Measurements from ENCODE around the gene IRF9.

Gene IRF9

GRCh38 chr14:24184104-24184970 lies 23.3 kb downstream of the IRF9 start:
- Mint-ChIP-seq H3K27me3 (no peaks in the 10 kb centered on the region), H3K9me3 (no peaks in the 10 kb centered on the region), H3K27ac (no peak overlapping the region), H3K36me3 (ENCODE audit: low read depth) (peaks cover 95% of the 10 kb centered on the region), H3K4me1 (ENCODE audit: low read depth) (peaks cover 29% of the 10 kb centered on the region), H3K4me3 (no peak overlapping the region)
- no peak for DNase-seq

DNA sequence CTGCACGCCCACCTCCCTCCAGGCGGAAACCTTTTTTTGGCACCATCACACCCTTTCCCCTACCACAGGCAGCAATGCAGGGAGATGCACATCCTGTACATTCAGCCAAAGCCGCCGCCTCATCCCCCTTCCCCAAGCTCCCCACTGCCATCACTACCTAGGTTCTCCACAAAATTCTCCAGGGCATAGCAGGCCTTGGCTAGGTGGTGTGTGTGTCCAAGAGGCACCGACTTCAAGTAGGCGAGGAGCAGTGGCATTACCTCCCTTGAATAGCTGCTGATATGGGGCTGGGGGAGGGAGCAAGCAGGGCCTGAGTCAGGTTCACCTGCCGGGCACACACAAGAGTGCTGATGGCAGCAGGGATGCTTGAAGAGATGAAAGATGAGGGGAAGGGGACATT lies 24.0 kb downstream of the IRF9 start:
- Mint-ChIP-seq H3K9me3 (no peaks in the 10 kb centered on the region), H3K27ac (peak overlapping the region; percentile 71), H3K27me3 (no peaks in the 10 kb centered on the region), H3K4me3 (no peak overlapping the region), H3K4me1 (ENCODE audit: low read depth) (peaks cover 33% of the 10 kb centered on the region), H3K36me3 (ENCODE audit: low read depth) (peaks cover 94% of the 10 kb centered on the region)
- no peak for DNase-seq

DNA sequence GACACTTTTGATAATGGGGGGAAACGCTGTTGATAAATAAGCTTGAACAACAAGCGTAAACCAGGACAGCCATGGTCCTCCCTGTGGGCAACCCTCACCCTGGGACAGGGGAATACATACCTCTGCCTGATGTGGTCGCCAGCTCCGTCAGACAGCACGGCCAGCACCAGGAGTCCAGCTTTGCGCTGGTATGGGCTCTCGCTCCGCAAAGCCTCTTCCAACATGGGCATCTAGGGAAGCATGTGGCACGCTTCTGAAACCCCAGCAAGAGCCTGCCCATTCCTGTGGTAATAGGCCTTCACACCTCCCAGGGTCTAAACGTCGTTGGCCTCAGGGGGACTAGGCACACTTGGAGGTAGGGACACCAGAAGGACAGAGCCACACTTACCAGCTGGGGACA lies 24.7 kb downstream of the IRF9 start:
- no peaks in the 10 kb centered on the region for H3K9me3 Mint-ChIP-seq
- H3K4me3 Mint-ChIP-seq, result no peak overlapping the region
- H3K27me3 Mint-ChIP-seq, result no peaks in the 10 kb centered on the region
- DNase-seq, result no peak
- H3K36me3 Mint-ChIP-seq (ENCODE audit: low read depth), result peaks cover 92% of the 10 kb centered on the region
- H3K27ac Mint-ChIP-seq, result peak overlapping the region; percentile 50
- peaks cover 37% of the 10 kb centered on the region for H3K4me1 Mint-ChIP-seq (ENCODE audit: low read depth)

DNA sequence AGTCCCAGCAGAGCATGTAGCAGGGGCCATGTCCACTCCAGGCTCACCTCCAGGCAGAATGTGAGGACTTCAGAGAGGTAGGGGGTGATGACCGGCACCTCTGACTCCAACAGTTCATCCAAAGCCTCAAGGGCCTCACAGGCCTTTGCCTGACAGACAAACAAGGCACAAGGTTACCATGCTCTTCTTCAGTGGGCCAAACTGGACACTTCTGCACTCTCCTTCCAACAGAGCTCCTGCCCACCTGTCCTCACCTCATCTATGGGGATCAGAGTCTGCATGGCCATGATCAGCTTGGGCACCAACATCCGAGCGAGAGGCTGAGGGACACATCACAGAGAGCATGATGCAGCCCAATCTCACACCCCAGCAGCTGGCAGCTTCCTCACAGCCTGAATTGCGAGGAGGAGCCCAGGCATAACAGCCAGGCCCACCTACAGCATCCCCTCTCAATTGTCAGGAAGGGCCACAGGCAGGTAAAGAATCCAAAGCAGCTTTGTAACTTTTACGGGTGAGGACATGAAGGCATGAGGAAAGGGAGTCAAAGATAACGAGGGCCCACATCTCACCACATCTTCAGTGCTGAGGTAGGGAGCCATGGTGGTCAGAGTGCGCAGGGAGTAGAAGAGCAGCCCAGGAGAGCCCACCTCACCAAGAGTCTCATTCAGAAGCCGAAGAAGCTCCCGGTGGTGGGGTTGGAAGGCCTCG lies 25.9 kb downstream of the IRF9 start:
- no peaks in the 10 kb centered on the region for H3K9me3 Mint-ChIP-seq
- H3K4me1 Mint-ChIP-seq (ENCODE audit: low read depth), result peaks cover 46% of the 10 kb centered on the region
- peak overlapping the region; percentile 60 for H3K27ac Mint-ChIP-seq
- H3K27me3 Mint-ChIP-seq, result no peaks in the 10 kb centered on the region
- H3K4me3 Mint-ChIP-seq, result peak overlapping the region; percentile 94
- peaks cover 90% of the 10 kb centered on the region for H3K36me3 Mint-ChIP-seq (ENCODE audit: low read depth)
- no peak for DNase-seq

DNA sequence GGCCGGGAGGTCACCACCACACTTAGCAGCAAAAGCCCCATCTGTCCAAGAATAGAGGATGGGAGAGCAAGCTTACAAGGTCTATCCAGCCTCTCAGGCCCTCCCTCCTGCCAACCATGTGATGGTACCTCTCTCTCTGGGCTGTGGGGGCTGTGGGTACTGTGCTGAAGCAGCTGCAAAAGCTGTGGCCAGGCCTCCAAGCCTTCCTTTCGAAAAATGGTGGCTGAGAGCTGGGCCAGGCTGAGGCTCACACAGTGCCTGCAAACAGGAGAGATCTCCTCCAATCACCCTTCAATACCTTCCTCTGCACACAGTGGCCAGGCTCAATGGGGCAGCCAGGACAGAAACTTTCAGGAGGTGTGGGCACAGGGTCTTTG lies 26.5 kb downstream of the IRF9 start:
- peaks cover 48% of the 10 kb centered on the region for H3K4me1 Mint-ChIP-seq (ENCODE audit: low read depth)
- H3K4me3 Mint-ChIP-seq, result peak overlapping the region; percentile 94
- H3K27me3 Mint-ChIP-seq, result no peaks in the 10 kb centered on the region
- DNase-seq, result no peak
- peaks cover 90% of the 10 kb centered on the region for H3K36me3 Mint-ChIP-seq (ENCODE audit: low read depth)
- H3K9me3 Mint-ChIP-seq, result no peaks in the 10 kb centered on the region
- peak overlapping the region; percentile 97 for H3K27ac Mint-ChIP-seq

DNA sequence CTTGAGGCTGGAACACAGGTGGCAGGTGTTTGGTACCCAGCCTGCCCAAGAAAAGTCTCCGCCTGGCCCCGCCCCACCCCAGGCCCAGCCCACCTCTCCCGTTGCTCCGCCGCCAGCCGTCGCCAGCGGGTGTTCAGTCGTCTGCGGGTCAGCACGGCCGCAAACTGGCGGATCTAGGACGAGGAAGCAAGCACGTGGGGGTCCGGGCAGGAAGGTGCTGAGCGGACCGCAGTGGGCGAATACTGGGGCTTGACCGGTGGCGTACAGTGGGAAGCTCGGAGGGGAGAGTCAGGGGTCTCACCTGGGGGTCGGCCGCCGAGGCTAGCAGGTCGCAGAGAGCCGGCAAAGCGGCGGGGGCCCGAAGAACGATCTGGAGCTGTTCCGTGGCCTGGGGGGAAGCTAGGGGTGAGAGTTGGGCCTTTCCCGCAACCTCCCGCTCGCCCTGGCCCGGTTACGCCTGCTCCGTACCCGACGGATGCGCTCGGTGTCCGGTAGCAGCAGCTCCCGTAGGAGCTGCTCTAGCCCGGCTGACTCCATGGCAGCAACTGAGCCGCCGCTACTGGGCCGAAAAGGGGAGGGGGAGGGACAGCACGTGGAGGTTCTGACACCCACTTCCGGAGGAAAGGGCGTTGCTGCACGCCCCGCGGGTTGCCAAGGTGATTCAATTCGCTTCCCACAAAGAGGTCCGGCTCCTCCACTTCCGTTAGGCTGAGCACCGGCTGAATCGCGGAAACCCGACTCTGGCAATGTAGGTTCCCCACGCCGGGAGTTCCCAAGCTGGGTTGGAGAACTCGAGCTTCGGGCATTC lies 27.4 kb downstream of the IRF9 start, which contains the start of gene IPO4:
TSS of gene IPO4 (minus strand) at position 566 of the 808 bp plus-strand sequence. CDS start at position 537, 29 bp downstream.
- peak within 1 kb of the TSS; percentile 97 for H3K27ac Mint-ChIP-seq
- peak; percentile 92 for DNase-seq
- no peaks in the 10 kb centered on the region for H3K27me3 Mint-ChIP-seq
- H3K4me1 Mint-ChIP-seq (ENCODE audit: low read depth), result peaks cover 54% of the 10 kb centered on the region
- H3K9me3 Mint-ChIP-seq, result no peaks in the 10 kb centered on the region
- peaks cover 88% of the 10 kb centered on the region for H3K36me3 Mint-ChIP-seq (ENCODE audit: low read depth)
- H3K4me3 Mint-ChIP-seq, result peak within 1 kb of the TSS; percentile 94

DNA sequence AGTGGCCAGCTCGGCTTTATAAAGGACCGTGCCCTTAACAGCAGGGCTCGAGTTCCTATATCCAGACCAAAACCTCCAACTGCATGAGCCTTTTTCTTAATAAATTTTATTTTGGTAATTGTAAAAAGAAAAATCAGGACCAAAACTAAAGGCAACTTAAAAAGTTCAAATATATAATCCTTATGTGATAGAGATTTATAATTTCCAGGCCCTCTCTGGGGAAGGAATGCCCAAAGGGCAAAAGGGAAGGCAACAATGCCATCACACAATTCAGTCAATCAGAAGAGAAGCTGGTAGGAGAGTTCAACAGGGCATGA lies 28.0 kb downstream of the IRF9 start:
- H3K4me1 Mint-ChIP-seq (ENCODE audit: low read depth), result peaks cover 56% of the 10 kb centered on the region
- H3K36me3 Mint-ChIP-seq (ENCODE audit: low read depth), result peaks cover 84% of the 10 kb centered on the region
- no peak for DNase-seq
- peak overlapping the region; percentile 94 for H3K4me3 Mint-ChIP-seq
- H3K27ac Mint-ChIP-seq, result peak overlapping the region; percentile 97
- H3K9me3 Mint-ChIP-seq, result no peaks in the 10 kb centered on the region
- H3K27me3 Mint-ChIP-seq, result no peaks in the 10 kb centered on the region

DNA sequence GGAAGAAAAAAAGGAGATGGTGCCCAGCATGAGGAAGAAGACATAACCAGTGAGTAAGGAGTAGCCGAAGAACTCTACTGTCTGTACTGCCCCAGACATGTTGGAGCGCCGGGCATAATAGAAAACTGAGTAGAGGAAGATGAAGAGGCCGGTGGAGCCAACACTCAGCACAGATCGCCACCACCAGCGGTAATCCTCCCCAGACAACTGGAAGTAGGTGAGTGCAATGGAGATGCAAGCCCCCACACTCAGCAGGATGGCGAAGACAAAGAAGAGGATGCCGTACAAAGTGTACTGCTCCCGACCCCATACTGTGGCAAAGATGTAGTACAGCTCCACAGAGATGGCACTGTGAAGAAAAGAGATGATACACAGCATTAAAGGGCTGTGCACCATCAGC lies 28.4 kb downstream of the IRF9 start:
- DNase-seq, result no peak
- Mint-ChIP-seq H3K4me1 (ENCODE audit: low read depth) (peaks cover 61% of the 10 kb centered on the region), H3K36me3 (ENCODE audit: low read depth) (peaks cover 84% of the 10 kb centered on the region), H3K27me3 (no peaks in the 10 kb centered on the region), H3K9me3 (no peaks in the 10 kb centered on the region), H3K27ac (peak overlapping the region; percentile 97), H3K4me3 (peak overlapping the region; percentile 94)

DNA sequence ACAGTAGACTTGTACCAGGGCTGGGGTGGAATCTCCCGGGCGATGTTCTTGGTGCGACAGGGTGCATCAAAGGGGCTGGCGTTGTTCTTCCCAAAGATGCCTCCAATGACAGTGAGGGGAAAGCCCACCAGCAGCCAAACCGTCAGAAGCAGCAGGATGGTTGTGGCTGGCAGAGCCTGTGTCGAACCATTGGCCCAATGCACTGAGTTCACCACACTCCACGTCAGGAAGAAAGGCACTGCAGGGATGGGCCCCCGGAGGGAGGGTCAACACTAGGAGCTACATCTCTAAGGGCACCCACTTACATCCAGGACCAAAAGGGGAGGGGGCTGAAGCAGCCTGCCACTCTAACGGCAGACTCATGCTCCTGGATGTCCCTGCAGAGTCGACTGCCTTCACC lies 29.4 kb downstream of the IRF9 start:
- Mint-ChIP-seq H3K27ac (peak overlapping the region; percentile 63), H3K36me3 (ENCODE audit: low read depth) (peaks cover 81% of the 10 kb centered on the region), H3K27me3 (no peaks in the 10 kb centered on the region), H3K4me1 (ENCODE audit: low read depth) (peaks cover 67% of the 10 kb centered on the region), H3K9me3 (no peaks in the 10 kb centered on the region), H3K4me3 (no peak overlapping the region)
- no peak for DNase-seq

- peaks cover 69% of the 10 kb centered on the region for H3K36me3 Mint-ChIP-seq (ENCODE audit: low read depth)
- no peak for DNase-seq
- H3K27me3 Mint-ChIP-seq, result no peaks in the 10 kb centered on the region
- H3K27ac Mint-ChIP-seq, result peak overlapping the region; percentile 37
- peaks cover 59% of the 10 kb centered on the region for H3K4me1 Mint-ChIP-seq (ENCODE audit: low read depth)
- H3K9me3 Mint-ChIP-seq, result no peaks in the 10 kb centered on the region
- peak overlapping the region; percentile 7 for H3K4me3 Mint-ChIP-seq
Observed at GRCh38 chr14:24192933-24193332, 31.9 kb downstream of the IRF9 start.

- H3K27me3 Mint-ChIP-seq, result no peaks in the 10 kb centered on the region
- peak overlapping the region; percentile 97 for H3K4me3 Mint-ChIP-seq
- H3K4me1 Mint-ChIP-seq (ENCODE audit: low read depth), result peaks cover 64% of the 10 kb centered on the region
- peaks cover 70% of the 10 kb centered on the region for H3K36me3 Mint-ChIP-seq (ENCODE audit: low read depth)
- peak overlapping the region; percentile 98 for H3K27ac Mint-ChIP-seq
- H3K9me3 Mint-ChIP-seq, result no peaks in the 10 kb centered on the region
- no peak for DNase-seq
Observed at GRCh38 chr14:24194186-24194872, 33.3 kb downstream of the IRF9 start.

- Mint-ChIP-seq H3K27ac (peak overlapping the region; percentile 98), H3K36me3 (ENCODE audit: low read depth) (peaks cover 68% of the 10 kb centered on the region), H3K4me1 (ENCODE audit: low read depth) (peaks cover 65% of the 10 kb centered on the region), H3K9me3 (no peaks in the 10 kb centered on the region), H3K4me3 (peak overlapping the region; percentile 97), H3K27me3 (no peaks in the 10 kb centered on the region)
- no peak for DNase-seq
Observed at GRCh38 chr14:24194873-24195185, 33.8 kb downstream of the IRF9 start.

DNA sequence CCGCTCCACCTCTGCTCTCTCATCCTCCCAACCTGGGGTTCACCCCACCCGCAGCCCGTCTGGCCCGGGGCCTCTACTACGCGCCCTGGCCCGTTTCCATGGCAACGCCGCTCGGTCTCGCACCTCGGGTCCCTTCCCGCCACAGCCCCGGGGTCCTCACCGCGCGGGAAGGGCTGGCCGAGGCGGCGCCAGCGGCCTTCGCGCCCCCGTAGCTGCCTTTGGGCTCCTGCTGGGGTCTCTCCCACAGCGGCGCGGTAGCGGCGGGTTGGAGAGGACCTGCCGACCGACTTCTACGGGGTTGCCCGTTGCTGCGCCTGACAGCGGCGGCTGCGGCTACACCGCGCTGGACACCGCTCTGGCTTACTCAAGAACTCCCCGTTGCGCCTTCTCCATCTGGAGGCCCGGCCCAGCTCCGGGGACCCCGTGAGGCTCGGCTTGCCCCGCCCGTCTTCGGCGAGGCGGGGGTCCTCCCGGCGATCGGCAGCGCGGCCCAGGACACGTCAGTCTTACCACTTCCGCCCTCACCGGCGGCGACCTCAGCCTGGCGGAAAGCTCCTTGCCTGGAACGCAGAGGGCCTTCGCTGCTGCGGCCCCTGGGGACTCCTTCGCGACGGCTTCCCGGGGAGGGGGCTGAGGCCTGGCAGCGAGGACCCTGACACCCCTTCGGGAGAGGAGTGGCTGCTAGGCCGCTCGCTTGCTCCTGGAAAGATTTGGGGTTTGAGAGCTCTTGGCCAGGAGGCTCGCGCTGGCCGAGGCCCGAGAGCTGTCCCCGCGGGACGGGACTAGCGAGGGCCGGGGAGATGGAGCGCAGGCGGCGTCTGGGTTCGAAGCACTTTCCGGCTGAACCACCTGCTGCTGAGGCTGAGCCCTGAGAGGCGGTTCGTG lies 34.4 kb downstream of the IRF9 start, which contains the start of gene TM9SF1:
TSS of gene TM9SF1 (minus strand) at position 256 of the 885 bp plus-strand sequence. CDS start 422 bp downstream, outside the sequence.
- Mint-ChIP-seq H3K27ac (peak within 1 kb of the TSS; percentile 98), H3K4me1 (ENCODE audit: low read depth) (peaks cover 62% of the 10 kb centered on the region), H3K36me3 (ENCODE audit: low read depth) (peaks cover 67% of the 10 kb centered on the region), H3K4me3 (peak within 1 kb of the TSS; percentile 97), H3K9me3 (no peaks in the 10 kb centered on the region), H3K27me3 (no peaks in the 10 kb centered on the region)
- DNase-seq, result peak; percentile 93
